Measurements from ENCODE around the gene MTRF1L. TPM values are rescaled to one million over a fixed set of nuclear protein-coding genes. Genes with fewer than 3 reads are reported as not detected.
A peak's percentile ranks its signal among the peaks of the same experiment; 100 is the strongest.

MTRF1L gene
- total RNA-seq, 2 donors from 2014 or later, result 21.4 to 26.4 TPM

GRCh38 chr6:152984513-152984872 is 18.0 kb downstream of the MTRF1L start:
- TF ChIP-seq CTCF (IDR thresholded peaks at IDR 0.05), result no peak
- no peaks in the 10 kb centered on the region for H3K9me3 ChIP-seq

GRCh38 chr6:152983637-152984512 is 18.6 kb downstream of the MTRF1L start:
- DNase-seq (ENCODE audit: low spot score), result peak; percentile 97
- no peaks in the 10 kb centered on the region for H3K9me3 ChIP-seq
- peak overlapping the region; percentile 66 to 69 for H3K4me3 ChIP-seq
- H3K27ac ChIP-seq, result peak overlapping the region; percentile 95 to 96
- H3K36me3 ChIP-seq, result no peaks in the 10 kb centered on the region
- TF ChIP-seq CTCF (IDR thresholded peaks at IDR 0.05), result no peak
- H3K4me1 ChIP-seq, result peaks cover 0 to 25% of the 10 kb centered on the region in 2 donors
- H3K27me3 ChIP-seq, result no peaks in the 10 kb centered on the region

More at GRCh38 chr6:152984513-152984872, 18.0 kb downstream of the MTRF1L start:
- peak overlapping the region; percentile 66 to 69 for H3K4me3 ChIP-seq
- H3K36me3 ChIP-seq, result peaks cover under 1% of the 10 kb centered on the region
- H3K27ac ChIP-seq, result peak overlapping the region; percentile 95 to 96
- H3K27me3 ChIP-seq, result no peaks in the 10 kb centered on the region
- DNase-seq (ENCODE audit: low spot score), result no peak
- peaks cover 0 to 25% of the 10 kb centered on the region in 2 donors for H3K4me1 ChIP-seq

- peak; percentile 97 for DNase-seq (ENCODE audit: low spot score)
- H3K9me3 ChIP-seq, result no peaks in the 10 kb centered on the region
- no peak for TF ChIP-seq CTCF (IDR thresholded peaks at IDR 0.05)
- H3K4me3 ChIP-seq, result peak within 1 kb of the TSS; percentile 66 to 69
- H3K36me3 ChIP-seq, result no peaks in the 10 kb centered on the region
- peaks cover 0 to 25% of the 10 kb centered on the region in 2 donors for H3K4me1 ChIP-seq
- peak within 1 kb of the TSS; percentile 95 to 96 for H3K27ac ChIP-seq
- H3K27me3 ChIP-seq, result no peaks in the 10 kb centered on the region
Measured at GRCh38 chr6:152982904-152983636, 19.4 kb downstream of the MTRF1L start, which contains the start of gene FBXO5. Gene FBXO5 (minus strand): TSS chr6:152983041. CDS start chr6:152982959, 82 bp downstream.

- no peaks in the 10 kb centered on the region for H3K9me3 ChIP-seq
- DNase-seq (ENCODE audit: low spot score), result no peak
- no peak for TF ChIP-seq CTCF (IDR thresholded peaks at IDR 0.05)
- H3K4me3 ChIP-seq, result peak overlapping the region; percentile 66 to 69
- no peaks in the 10 kb centered on the region for H3K27me3 ChIP-seq
- peaks cover 0 to 25% of the 10 kb centered on the region in 2 donors for H3K4me1 ChIP-seq
- H3K36me3 ChIP-seq, result no peaks in the 10 kb centered on the region
- H3K27ac ChIP-seq, result no peak overlapping the region
Measured at GRCh38 chr6:152981989-152982903, 20.3 kb downstream of the MTRF1L start.

GRCh38 chr6:152981219-152981618 is 21.3 kb downstream of the MTRF1L start:
- H3K36me3 ChIP-seq, result no peaks in the 10 kb centered on the region
- no peak overlapping the region for H3K27ac ChIP-seq
- H3K4me3 ChIP-seq, result no peak overlapping the region
- no peak for TF ChIP-seq CTCF (IDR thresholded peaks at IDR 0.05)
- no peaks in the 10 kb centered on the region for H3K27me3 ChIP-seq
- peaks cover 0 to 25% of the 10 kb centered on the region in 2 donors for H3K4me1 ChIP-seq
- no peak for DNase-seq (ENCODE audit: low spot score)
- H3K9me3 ChIP-seq, result no peaks in the 10 kb centered on the region

Measured in right atrium auricular region (tissue), 2 donors.